GM12801 (cell line): ENCODE data around the gene FOXR1.

Experiments
- TF ChIP-seq, protein P1 (sequence below): IDR thresholded peaks from one replicate; pipeline ENCODE4 v1.5.1; 2011; ENCODE audit warnings: control low read depth; ENCODE audit not compliant: insufficient read length; ENCODE audit errors: extremely low read depth

Gene FOXR1

DNA sequence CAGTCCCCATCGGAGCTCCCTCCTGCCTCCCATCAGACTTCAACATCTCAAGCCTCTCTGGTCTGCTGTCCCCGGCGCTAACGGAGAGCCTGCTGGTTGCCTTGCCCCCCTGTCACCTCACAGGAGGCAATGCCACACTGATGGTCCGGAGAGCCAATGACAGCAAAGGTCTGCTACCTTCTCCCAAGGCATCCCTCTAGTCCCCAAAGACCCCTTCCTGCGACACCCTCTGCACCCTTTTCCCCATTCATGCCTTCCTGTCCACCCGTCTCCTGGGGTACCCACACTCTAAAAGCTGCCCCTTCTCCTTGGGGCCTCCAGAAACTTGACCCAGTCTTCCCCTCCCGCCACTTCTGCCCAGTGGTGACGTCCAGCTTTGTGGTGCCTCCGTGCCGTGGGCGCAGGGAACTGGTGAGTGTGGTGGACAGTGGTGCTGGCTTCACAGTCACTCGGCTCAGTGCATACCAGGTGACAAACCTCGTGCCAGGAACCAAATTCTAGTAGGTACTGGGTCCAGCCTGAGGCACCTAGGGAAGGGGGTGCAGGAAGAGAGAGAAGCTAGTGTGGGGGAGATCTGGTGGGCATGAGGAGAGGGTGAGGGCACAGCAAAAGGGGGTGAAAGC, 14.6 kb upstream of the FOXR1 start:
- TF ChIP-seq, protein P1, sequence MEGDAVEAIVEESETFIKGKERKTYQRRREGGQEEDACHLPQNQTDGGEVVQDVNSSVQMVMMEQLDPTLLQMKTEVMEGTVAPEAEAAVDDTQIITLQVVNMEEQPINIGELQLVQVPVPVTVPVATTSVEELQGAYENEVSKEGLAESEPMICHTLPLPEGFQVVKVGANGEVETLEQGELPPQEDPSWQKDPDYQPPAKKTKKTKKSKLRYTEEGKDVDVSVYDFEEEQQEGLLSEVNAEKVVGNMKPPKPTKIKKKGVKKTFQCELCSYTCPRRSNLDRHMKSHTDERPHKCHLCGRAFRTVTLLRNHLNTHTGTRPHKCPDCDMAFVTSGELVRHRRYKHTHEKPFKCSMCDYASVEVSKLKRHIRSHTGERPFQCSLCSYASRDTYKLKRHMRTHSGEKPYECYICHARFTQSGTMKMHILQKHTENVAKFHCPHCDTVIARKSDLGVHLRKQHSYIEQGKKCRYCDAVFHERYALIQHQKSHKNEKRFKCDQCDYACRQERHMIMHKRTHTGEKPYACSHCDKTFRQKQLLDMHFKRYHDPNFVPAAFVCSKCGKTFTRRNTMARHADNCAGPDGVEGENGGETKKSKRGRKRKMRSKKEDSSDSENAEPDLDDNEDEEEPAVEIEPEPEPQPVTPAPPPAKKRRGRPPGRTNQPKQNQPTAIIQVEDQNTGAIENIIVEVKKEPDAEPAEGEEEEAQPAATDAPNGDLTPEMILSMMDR: no peak

DNA sequence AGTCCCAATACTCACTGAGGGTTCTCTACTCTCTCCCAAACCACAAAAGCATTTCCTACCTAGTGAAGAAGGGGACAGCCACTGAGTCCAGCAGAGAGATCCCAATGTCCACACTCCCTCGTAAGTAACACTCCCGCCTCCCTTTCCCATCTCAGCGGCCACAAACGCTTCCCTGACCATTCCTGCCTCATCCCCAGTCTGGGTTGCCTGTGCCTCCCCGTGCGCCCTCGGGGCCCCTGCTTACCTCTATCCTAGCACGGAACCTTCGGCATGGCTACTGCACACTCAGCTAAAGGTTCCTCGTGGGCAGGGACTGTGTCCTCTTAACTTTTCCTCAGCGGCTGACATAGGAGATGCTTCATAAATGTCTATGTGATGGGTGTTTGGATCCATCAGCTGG, 14.0 kb upstream of the FOXR1 start:
- TF ChIP-seq, protein P1: no peak

DNA sequence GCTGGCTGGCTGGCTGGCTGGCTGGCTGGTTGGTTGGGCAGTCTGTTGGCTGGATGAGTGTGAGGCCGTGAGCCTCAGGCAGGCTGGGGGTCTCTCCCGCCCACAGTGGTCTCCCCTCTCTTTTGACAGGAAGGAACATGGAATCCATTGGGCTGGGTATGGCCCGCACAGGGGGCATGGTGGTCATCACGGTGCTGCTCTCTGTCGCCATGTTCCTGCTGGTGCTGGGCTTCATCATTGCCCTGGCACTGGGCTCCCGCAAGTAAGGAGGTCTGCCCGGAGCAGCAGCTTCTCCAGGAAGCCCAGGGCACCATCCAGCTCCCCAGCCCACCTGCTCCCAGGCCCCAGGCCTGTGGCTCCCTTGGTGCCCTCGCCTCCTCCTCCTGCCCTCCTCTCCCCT, 13.6 kb upstream of the FOXR1 start:
- TF ChIP-seq, protein P1: no peak

DNA sequence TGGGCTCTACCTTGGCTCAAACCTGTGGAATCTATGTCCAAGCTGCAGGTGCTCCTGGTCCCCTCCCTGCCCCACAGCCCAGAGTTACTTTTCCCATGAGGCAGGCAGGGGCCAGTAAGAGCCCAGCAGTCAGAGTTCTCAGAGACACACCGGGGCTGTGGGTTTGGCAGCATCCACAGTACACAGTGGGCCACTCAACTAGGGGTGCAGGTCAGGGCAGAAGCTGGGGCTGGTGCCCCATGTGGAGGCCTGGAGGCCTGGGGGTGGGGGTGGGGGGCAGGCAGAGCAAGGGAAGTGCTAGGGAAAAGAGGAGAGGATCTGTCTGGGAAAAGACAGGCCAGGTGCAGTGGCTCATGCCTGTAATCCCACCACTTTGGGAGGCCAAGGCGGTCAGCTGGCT, 13.0 kb upstream of the FOXR1 start:
- TF ChIP-seq, protein P1: no peak

DNA sequence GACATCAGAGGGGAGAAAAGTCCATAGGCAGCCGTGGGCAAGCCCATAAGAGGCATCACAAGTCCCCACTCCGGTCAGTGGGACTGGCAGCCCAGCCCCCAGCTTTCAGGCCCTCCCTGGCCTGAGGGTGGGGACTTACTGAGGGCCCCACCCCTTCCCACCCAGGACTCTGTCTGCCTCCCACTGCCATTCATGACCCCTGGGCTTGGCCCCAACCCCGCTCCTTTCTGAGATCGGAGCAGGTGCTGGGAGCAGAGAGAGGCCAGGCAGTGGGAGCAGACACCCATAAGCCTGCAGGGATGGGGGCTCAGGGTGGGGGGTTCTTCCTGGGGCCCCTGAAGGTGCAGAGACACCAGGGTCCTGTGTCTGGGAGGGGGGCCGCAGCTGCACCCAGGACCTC, 10.4 kb upstream of the FOXR1 start:
- TF ChIP-seq, protein P1: no peak

DNA sequence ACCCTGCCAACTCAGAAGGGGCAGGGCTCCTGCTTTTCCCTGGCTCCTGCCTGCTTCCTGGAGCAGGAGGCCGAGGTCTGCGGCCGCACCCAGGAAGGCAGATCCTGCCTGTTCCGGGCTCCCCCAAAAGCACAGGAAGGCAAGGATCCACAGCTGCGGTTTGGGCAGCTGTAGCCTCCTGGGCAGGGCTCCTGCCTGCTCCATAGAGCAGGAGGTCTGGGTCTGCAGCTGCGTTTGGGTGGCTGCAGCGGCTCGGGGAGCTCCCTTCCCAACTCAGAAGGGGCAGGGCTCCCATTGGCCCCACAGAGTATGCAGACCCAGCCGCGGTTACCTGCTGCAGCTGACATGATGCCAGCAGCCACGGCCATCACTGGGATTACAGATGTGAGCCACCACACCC, 10.0 kb upstream of the FOXR1 start:
- TF ChIP-seq, protein P1: no peak

DNA sequence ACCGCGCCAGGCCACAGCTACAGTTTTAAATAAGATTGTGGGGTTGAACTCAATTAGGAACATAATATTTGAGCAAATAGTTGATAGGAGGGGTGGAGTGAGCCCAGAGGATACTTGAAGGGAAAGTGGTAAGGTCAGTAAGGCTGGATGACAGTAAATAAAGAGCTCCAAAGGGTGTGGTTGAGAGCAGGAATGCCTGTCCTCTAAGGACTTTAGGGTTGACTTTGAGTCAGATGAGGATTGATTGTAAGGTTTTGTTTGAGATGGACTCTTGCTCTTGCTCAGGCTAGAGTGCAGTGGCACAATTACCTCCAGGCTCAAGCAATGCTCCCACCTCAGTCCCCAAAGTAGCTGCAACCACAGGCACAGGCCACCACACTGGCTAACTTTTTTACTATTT, 2.4 kb downstream of the FOXR1 start:
- TF ChIP-seq, protein P1: no peak
